ENCODE measurements around the gene NR2E1. TPM values are rescaled to one million over a fixed set of nuclear protein-coding genes. Genes with fewer than 3 reads are reported as not detected.
A peak's percentile ranks its signal among the peaks of the same experiment; 100 is the strongest.

The NR2E1 gene
- total RNA-seq, 1 experiment from 2014 or later = not detected

GRCh38 chr6:108169464-108170331, 3.9 kb downstream of the NR2E1 start:
- H3K4ac ChIP-seq (ENCODE audit: low read depth, low read length) = no peak overlapping the region
- no peak overlapping the region for H4K91ac ChIP-seq (ENCODE audit: insufficient read length, low read depth, low read length)
- no peak overlapping the region for H2BK5ac ChIP-seq (ENCODE audit: insufficient read length, low read length)
- H3K4me2 ChIP-seq (ENCODE audit: insufficient read depth, insufficient read length, low read length) = peak overlapping the region; percentile 41
- no peak overlapping the region for H3K18ac ChIP-seq (ENCODE audit: insufficient read length, low read depth, low read length)
- H4K5ac ChIP-seq (ENCODE audit: insufficient read length, low read depth, low read length) = no peak overlapping the region
- H2BK15ac ChIP-seq (ENCODE audit: low read depth, low read length) = no peak overlapping the region
- no peak overlapping the region for H2AFZ ChIP-seq (ENCODE audit: low read length)
- no peak overlapping the region for H3K56ac ChIP-seq (ENCODE audit: insufficient read length, low read depth, low read length)
- H3K23ac ChIP-seq (ENCODE audit: insufficient read length, low read depth, low read length) = no peak overlapping the region
- no peaks in the 10 kb centered on the region for H3K79me2 ChIP-seq (ENCODE audit: insufficient read depth, low read length)
- Mint-ChIP-seq H3K36me3 (ENCODE audit: insufficient read depth in 1 of 3, low read depth in 3 of 3) (no peaks in the 10 kb centered on the region), H3K9me3 (peaks cover 0 to 15% of the 10 kb centered on the region in 2 experiments; a peak in 2 of 5 replicates), H3K4me3 (peak overlapping the region in 1 of 2 experiments; percentile 71; a peak in 3 of 5 replicates), H3K27ac (no peak overlapping the region), H3K27me3 (ENCODE audit: low read depth) (peaks cover 100% of the 10 kb centered on the region), H3K4me1 (peaks cover 35 to 62% of the 10 kb centered on the region in 2 experiments)
- H3K9me3 ChIP-seq (ENCODE audit: control insufficient read depth, low read depth, low read length) = no peaks in the 10 kb centered on the region
- peaks cover 4% of the 10 kb centered on the region for H3K23me2 ChIP-seq (ENCODE audit: insufficient read length, low read depth, low read length, poor library complexity, severe bottlenecking)
- H3K9ac ChIP-seq (ENCODE audit: extremely low read depth, insufficient read length, low read length) = no peak overlapping the region
- H3K4me1 ChIP-seq (ENCODE audit: insufficient read depth, low read length) = no peaks in the 10 kb centered on the region
- H3K27ac ChIP-seq (ENCODE audit: insufficient read length, low read depth, low read length) = no peak overlapping the region
- H3K14ac ChIP-seq (ENCODE audit: insufficient read depth, low read length) = no peak overlapping the region
- TF ChIP-seq CTCF (conservative IDR thresholded peaks at IDR 0.05) = no peak
- no peaks in the 10 kb centered on the region for H4K20me1 ChIP-seq (ENCODE audit: control insufficient read depth, insufficient read depth, insufficient read length)
- no peak overlapping the region for H2BK20ac ChIP-seq (ENCODE audit: low read depth, low read length, poor library complexity, severe bottlenecking)
- no peaks in the 10 kb centered on the region for H3K79me1 ChIP-seq (ENCODE audit: insufficient read depth, low read depth, low read length, poor library complexity, severe bottlenecking)
- peak; percentile 51 for DNase-seq
- H4K8ac ChIP-seq (replicated peaks; ENCODE audit: insufficient read length, low read depth, low read length) = no peak overlapping the region
- no CpG with 5 or more reads among the region's 55 CpGs for WGBS (ENCODE audit: extremely low coverage, insufficient read length, low lambda C conversion rate)
- H3T11ph ChIP-seq (ENCODE audit: low read length) = no peak overlapping the region
- H2BK12ac ChIP-seq (ENCODE audit: insufficient read length, low read depth, low read length) = no peak overlapping the region
- H2AK5ac ChIP-seq (ENCODE audit: insufficient read length, low read length) = no peak overlapping the region
- H3K27me3 ChIP-seq (ENCODE audit: insufficient read depth, low read length) = peaks cover 96% of the 10 kb centered on the region
- no peak overlapping the region for H2BK120ac ChIP-seq (ENCODE audit: low read depth, low read length, poor library complexity, severe bottlenecking)
